SU-DHL-6 (cell line): ENCODE measurements around the gene PNO1.
"Not testable (repeated sequence)": the region's sequence is repeated elsewhere in the genome, so short reads cannot be mapped to it uniquely, and the experiment has no call there.

Experiments used
- H2AFZ ChIP-seq: fragments of 200-600 bp; sonication (generic); 2 replicates; pipeline ENCODE4 v1.6.1; 2014; ENCODE audit warnings: low read depth, mild to moderate bottlenecking, moderate library complexity, mixed read lengths, antibody characterized with exemption, low read length; ENCODE audit not compliant: severe bottlenecking
- H3F3A ChIP-seq: fragments of 200-600 bp; shearing (Covaris generic); 2 replicates; pipeline ENCODE4 v1.6.0; 2016; ENCODE audit warnings: antibody characterized with exemption, mild to moderate bottlenecking; ENCODE audit not compliant: insufficient read depth
- H3K27ac ChIP-seq: fragments of 200-600 bp; sonication (generic); 2 replicates; pipeline ENCODE4 v1.5.1; 2016; ENCODE audit warnings: low read depth, mild to moderate bottlenecking, low read length, moderate library complexity, mixed read lengths
- H3K27me3 ChIP-seq: fragments of 200-600 bp; sonication (generic), shearing (Covaris generic); 2 replicates; pipeline ENCODE4 v1.6.0; 2014; ENCODE audit warnings: mild to moderate bottlenecking, low read length
- H3K36me3 ChIP-seq: fragments of 200-600 bp; sonication (generic); 2 replicates; pipeline ENCODE4 v1.6.1; 2014; ENCODE audit warnings: mild to moderate bottlenecking, low read length, mixed read lengths
- H3K4me2 ChIP-seq: fragments of 300-600, 200-600 bp; shearing (Covaris generic), sonication (generic); 2 replicates; pipeline ENCODE4 v1.6.0; 2014; ENCODE audit warnings: low read length, low read depth, mild to moderate bottlenecking; ENCODE audit not compliant: poor library complexity, severe bottlenecking
- H3K4me3 ChIP-seq: fragments of 200-600 bp; sonication (generic); 2 replicates; pipeline ENCODE4 v1.5.1; 2014; ENCODE audit warnings: antibody characterized with exemption, low read length, mild to moderate bottlenecking, mixed read lengths; ENCODE audit not compliant: insufficient read depth, poor library complexity, severe bottlenecking
- H3K79me2 ChIP-seq: fragments of 200-600 bp; sonication (generic); 2 replicates; pipeline ENCODE4 v1.6.1; 2014; ENCODE audit warnings: mild to moderate bottlenecking, low read length, moderate library complexity; ENCODE audit not compliant: insufficient read depth
- H3K9ac ChIP-seq: fragments of 200-600 bp; sonication (generic); 2 replicates; pipeline ENCODE4 v1.7.0; 2014; ENCODE audit warnings: mild to moderate bottlenecking, low read length
- H3K9me2 ChIP-seq: fragments of 200-600 bp; sonication (generic); replicated peaks from 2 replicates; pipeline ENCODE4 v1.6.1; 2014; ENCODE audit warnings: low read length; ENCODE audit not compliant: insufficient read depth
- H3K9me3 ChIP-seq: fragments of 200-600 bp; sonication (generic); 2 replicates; pipeline ENCODE4 v1.6.1; 2014; ENCODE audit warnings: low read length, mixed read lengths; ENCODE audit not compliant: insufficient read depth
- H4K20me1 ChIP-seq: fragments of 200-600 bp; sonication (generic); 2 replicates; pipeline ENCODE4 v1.6.1; 2014; ENCODE audit warnings: low read depth, mild to moderate bottlenecking, antibody characterized with exemption, low read length, moderate library complexity, mixed read lengths
- EZH2phosphoT487 ChIP-seq: fragments of 200-600 bp; sonication (generic), shearing (Covaris generic); conservative IDR thresholded peaks from 2 replicates; pipeline ENCODE4 v1.6.1; 2018; ENCODE audit warnings: mild to moderate bottlenecking, antibody characterized with exemption, low read length, moderate library complexity, mixed read lengths
- TF ChIP-seq, protein P1 (sequence below): fragments of 200-600 bp; sonication (generic); IDR thresholded peaks from one replicate; pipeline ENCODE4 v1.5.1; 2017; ENCODE audit warnings: antibody characterized with exemption, mild to moderate bottlenecking, low read length, moderate library complexity; ENCODE audit not compliant: insufficient read depth, poor library complexity, severe bottlenecking

Gene PNO1

DNA sequence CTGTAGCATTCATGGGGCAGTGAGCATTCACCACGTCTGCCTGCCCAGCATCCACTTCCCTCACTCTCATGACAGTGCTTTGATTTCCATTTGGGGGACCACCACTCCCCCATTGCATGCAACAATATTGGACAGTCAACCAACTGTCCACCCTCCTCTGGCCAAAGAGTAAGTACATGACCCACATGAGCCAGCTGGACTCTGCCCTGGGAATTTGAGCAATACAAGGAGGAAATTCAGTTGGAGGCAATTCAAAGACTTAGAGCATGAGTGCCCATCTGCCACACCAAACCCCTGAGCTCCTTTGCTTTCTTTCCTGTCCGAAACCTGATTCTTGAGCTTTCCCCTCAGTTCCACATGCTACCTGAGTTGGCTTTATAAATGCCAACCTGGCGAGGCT, 41.7 kb upstream of the PNO1 start:
- Histone ChIP-seq H3K79me2 (no peaks in the 10 kb centered on the region), H3K27me3 (no peaks in the 10 kb centered on the region), H2AFZ (no peak overlapping the region), H3K4me2 (no peak overlapping the region), H3K27ac (no peak overlapping the region), H3K9ac (no peak overlapping the region), H3K36me3 (no peaks in the 10 kb centered on the region), H3K9me3 (no peaks in the 10 kb centered on the region), H3K4me3 (no peak overlapping the region), H3K9me2 (no peaks in the 10 kb centered on the region), H3F3A (peaks cover 5% of the 10 kb centered on the region), H4K20me1 (no peaks in the 10 kb centered on the region)
- TF ChIP-seq EZH2phosphoT487, result no peak
- TF ChIP-seq, protein P1, sequence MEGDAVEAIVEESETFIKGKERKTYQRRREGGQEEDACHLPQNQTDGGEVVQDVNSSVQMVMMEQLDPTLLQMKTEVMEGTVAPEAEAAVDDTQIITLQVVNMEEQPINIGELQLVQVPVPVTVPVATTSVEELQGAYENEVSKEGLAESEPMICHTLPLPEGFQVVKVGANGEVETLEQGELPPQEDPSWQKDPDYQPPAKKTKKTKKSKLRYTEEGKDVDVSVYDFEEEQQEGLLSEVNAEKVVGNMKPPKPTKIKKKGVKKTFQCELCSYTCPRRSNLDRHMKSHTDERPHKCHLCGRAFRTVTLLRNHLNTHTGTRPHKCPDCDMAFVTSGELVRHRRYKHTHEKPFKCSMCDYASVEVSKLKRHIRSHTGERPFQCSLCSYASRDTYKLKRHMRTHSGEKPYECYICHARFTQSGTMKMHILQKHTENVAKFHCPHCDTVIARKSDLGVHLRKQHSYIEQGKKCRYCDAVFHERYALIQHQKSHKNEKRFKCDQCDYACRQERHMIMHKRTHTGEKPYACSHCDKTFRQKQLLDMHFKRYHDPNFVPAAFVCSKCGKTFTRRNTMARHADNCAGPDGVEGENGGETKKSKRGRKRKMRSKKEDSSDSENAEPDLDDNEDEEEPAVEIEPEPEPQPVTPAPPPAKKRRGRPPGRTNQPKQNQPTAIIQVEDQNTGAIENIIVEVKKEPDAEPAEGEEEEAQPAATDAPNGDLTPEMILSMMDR, result no peak

DNA sequence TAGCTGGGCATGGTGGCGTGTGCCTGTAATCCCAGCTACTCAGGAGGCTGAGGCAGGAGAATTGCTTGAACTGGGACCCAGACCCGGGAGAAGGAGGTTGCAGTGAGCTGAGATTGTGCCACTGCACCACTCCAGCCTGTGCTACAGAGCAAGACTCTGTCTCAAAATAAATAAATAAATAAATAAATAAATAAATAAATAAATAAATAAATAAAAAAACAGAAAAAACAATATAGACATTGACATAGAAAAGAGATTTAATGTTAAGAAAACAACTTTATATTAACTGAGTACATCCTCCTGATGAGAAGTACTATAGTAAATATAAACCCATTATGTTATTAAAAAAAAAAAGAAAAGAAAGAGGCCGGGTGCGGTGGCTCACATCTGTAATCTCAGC, 39.8 kb upstream of the PNO1 start:
- H2AFZ ChIP-seq, H3K79me2 ChIP-seq, H3K4me2 ChIP-seq: not testable (repeated sequence)

DNA sequence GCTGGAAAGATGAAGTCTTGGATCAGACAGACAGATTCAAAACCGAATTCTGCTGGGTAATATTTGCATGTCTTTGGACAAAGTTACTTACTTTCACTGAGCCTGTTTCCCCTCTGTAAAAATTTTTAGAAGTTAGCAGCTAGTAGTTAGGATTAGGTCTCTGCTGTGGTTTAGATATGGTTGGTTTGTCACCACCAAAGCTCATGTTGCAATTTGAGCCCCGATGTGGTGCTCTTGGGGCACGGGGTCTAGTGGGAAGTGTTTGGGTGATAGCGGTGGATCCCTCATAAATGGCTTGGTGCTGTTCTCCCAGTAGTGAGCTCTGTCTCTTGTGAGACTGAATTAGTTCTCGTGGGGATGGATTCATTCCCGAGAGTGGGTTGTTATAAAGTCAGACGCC, 38.9 kb upstream of the PNO1 start:
- Histone ChIP-seq H3K9me2 (no peaks in the 10 kb centered on the region), H4K20me1 (no peaks in the 10 kb centered on the region), H3K27me3 (no peaks in the 10 kb centered on the region), H3K36me3 (no peaks in the 10 kb centered on the region), H3F3A (peaks cover 17% of the 10 kb centered on the region), H3K9ac (0 out of 2 replicates have a peak overlapping the region, but pooled peaks have one; percentile 6), H3K27ac (peak overlapping the region; percentile 99), H3K9me3 (no peaks in the 10 kb centered on the region), H3K4me3 (no peak overlapping the region), H3K79me2 (no peaks in the 10 kb centered on the region), H3K4me2 (peak overlapping the region; percentile 32), H2AFZ (peak overlapping the region; percentile 97)
- TF ChIP-seq, protein P1, result no peak
- no peak for TF ChIP-seq EZH2phosphoT487

More for the DNA sequence above, 39.8 kb upstream of the PNO1 start:
- not testable (repeated sequence) for H3K9me2 ChIP-seq, H3K9me3 ChIP-seq, H3K27ac ChIP-seq, H3K4me3 ChIP-seq, H4K20me1 ChIP-seq, H3K9ac ChIP-seq, H3K27me3 ChIP-seq, H3K36me3 ChIP-seq
- peaks cover 17% of the 10 kb centered on the region for H3F3A ChIP-seq

DNA sequence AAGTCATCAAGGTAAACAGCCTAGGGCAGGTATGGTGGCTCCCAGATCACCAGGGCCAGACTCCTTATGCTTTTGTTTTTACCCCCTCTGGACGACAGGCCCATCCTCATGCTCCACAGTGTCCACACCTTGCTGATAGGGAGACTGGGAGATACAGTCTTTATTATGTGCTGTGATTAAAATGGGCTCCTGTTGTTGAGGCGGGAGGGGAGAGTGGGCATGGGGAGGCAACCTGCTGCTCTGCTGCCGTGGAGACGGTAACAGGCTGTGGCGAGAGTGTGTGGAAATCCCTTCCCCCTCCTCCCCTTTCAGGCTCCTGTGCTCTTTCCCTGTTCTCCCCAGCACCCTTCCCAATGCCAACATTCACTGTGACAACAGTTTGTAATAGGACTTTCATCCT, 38.2 kb upstream of the PNO1 start:
- Histone ChIP-seq H3K9me3 (no peaks in the 10 kb centered on the region), H3K27ac (peak overlapping the region; percentile 99)
- no peak for TF ChIP-seq EZH2phosphoT487
- TF ChIP-seq, protein P1, result no peak

More for the DNA sequence above, 38.2 kb upstream of the PNO1 start:
- Histone ChIP-seq H3K4me2 (peak overlapping the region; percentile 32), H3K27me3 (no peaks in the 10 kb centered on the region), H3K79me2 (no peaks in the 10 kb centered on the region), H4K20me1 (no peaks in the 10 kb centered on the region), H3F3A (peaks cover 17% of the 10 kb centered on the region), H3K36me3 (no peaks in the 10 kb centered on the region), H2AFZ (peak overlapping the region; percentile 97), H3K9ac (no peak overlapping the region), H3K9me2 (no peaks in the 10 kb centered on the region), H3K4me3 (no peak overlapping the region)
